ENCODE data around the gene CXCL3. TPM values are rescaled to one million over a fixed set of nuclear protein-coding genes. Genes with fewer than 3 reads are reported as not detected.

CXCL3 gene
- total and polyA plus RNA-seq, 9 of the 15 experiments (the other 6 are each of a cell fraction or from before 2014, with no cell fraction given), result 2.3 to 8.9 (median 6.1) TPM

DNA sequence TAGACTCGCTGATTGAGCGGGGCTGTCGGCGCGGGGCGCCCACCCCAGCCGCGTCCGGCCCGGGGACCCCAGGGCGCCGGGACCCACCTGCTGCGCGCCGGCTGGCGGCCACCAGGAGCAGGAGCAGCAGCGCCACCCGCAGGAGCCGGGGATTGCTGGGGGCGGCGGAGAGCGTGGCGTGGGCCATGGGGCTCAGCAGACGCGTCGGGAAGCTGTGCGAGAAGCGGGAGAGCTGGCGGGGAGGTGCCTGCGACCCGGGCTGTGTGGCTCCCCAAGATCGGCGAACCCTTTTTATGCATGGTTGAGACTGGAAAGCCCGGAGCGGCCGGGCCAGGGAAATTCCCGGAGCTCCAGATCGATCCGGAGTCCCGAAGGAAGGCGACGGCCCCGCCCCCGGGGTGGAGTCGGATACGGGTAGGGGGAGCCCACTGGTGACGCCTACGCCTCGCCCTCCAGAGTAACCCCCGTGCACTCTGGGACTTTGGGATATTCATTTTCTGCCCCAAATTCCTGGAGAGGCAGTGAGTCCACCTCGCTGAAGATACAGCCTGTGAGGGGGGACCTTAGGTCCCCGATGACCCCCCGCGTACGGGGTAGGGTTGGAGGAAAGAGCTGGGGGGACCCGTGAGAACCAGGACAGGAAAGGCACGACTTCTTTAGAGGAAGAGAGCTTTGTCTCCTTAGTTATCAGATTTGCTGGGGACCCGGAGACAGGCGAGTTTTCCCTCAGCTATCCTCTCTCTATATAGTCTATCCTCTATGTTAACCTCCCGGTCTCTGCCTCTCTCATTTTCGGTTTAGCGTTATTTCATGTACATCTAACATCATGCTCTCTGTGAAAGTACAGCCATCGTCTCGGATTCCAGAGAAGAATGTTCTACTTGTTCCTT, at the start of gene CXCL3 (continued):
- TF ChIP-seq, protein P1, sequence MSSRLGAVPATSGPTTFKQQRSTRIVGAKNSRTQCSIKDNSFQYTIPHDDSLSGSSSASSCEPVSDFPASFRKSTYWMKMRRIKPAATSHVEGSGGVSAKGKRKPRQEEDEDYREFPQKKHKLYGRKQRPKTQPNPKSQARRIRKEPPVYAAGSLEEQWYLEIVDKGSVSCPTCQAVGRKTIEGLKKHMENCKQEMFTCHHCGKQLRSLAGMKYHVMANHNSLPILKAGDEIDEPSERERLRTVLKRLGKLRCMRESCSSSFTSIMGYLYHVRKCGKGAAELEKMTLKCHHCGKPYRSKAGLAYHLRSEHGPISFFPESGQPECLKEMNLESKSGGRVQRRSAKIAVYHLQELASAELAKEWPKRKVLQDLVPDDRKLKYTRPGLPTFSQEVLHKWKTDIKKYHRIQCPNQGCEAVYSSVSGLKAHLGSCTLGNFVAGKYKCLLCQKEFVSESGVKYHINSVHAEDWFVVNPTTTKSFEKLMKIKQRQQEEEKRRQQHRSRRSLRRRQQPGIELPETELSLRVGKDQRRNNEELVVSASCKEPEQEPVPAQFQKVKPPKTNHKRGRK (tag; IDR thresholded peaks at IDR 0.05), result no peak
- TF ChIP-seq RBBP5 (IDR thresholded peaks at IDR 0.05; ENCODE audit: borderline replicate concordance, insufficient read depth, low read length, poor library complexity, severe bottlenecking) (peak; percentile 43), SRSF1 (IDR thresholded peaks at IDR 0.05; ENCODE audit: low read depth, low read length) (no peak), ZNF408 (CRISPR knock-in tag; IDR thresholded peaks at IDR 0.05; ENCODE audit: low read depth) (no peak), KLF10 (CRISPR knock-in tag; IDR thresholded peaks at IDR 0.05) (0 out of 2 replicates have a peak, but pooled peaks have one; percentile 43), NFIX (CRISPR knock-in tag; IDR thresholded peaks at IDR 0.05; ENCODE audit: low read depth) (no peak), MCM5 (IDR thresholded peaks at IDR 0.05; ENCODE audit: low read depth) (no peak), TAF7 (tag; IDR thresholded peaks at IDR 0.05) (peak; percentile 56), POLR2AphosphoS2 (IDR thresholded peaks at IDR 0.05; ENCODE audit: low read length) (peak; percentile 66; the same call in 1 of the 2 replicates), EP300 (IDR thresholded peaks at IDR 0.05; ENCODE audit: low read length) (no peak), ZBTB17 (CRISPR knock-in tag; IDR thresholded peaks at IDR 0.05) (no peak), GTF2E2 (tag; IDR thresholded peaks at IDR 0.05) (peak; percentile 80), SIRT6 (IDR thresholded peaks at IDR 0.05; ENCODE audit: low read depth, low read length) (no peak), TCF7 (IDR thresholded peaks at IDR 0.05; ENCODE audit: borderline replicate concordance) (no peak), SETDB1 (IDR thresholded peaks at IDR 0.05; ENCODE audit: low read length) (no peak), FUS (optimal IDR thresholded peaks at IDR 0.05; ENCODE audit: low read depth, low read length) (no peak), MTF1 (CRISPR knock-in tag; IDR thresholded peaks at IDR 0.05; ENCODE audit: borderline replicate concordance) (no peak), SOX6 (IDR thresholded peaks at IDR 0.05) (no peak; the same call in 1 of the 2 replicates), TRIM28 (IDR thresholded peaks at IDR 0.05) (no peak), BHLHE40 (IDR thresholded peaks at IDR 0.05; ENCODE audit: low read length) (no peak), FOXA1 (IDR thresholded peaks at IDR 0.05; ENCODE audit: borderline replicate concordance) (no peak)
- TF ChIP-seq, protein P2, sequence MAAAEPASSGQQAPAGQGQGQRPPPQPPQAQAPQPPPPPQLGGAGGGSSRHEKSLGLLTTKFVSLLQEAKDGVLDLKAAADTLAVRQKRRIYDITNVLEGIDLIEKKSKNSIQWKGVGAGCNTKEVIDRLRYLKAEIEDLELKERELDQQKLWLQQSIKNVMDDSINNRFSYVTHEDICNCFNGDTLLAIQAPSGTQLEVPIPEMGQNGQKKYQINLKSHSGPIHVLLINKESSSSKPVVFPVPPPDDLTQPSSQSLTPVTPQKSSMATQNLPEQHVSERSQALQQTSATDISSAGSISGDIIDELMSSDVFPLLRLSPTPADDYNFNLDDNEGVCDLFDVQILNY (CRISPR knock-in tag; IDR thresholded peaks at IDR 0.05), result no peak
- TF ChIP-seq, protein P3, sequence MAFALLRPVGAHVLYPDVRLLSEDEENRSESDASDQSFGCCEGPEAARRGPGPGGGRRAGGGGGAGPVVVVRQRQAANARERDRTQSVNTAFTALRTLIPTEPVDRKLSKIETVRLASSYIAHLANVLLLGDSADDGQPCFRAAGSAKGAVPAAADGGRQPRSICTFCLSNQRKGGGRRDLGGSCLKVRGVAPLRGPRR (CRISPR knock-in tag; IDR thresholded peaks at IDR 0.05), result no peak
- TF ChIP-seq, protein P4, sequence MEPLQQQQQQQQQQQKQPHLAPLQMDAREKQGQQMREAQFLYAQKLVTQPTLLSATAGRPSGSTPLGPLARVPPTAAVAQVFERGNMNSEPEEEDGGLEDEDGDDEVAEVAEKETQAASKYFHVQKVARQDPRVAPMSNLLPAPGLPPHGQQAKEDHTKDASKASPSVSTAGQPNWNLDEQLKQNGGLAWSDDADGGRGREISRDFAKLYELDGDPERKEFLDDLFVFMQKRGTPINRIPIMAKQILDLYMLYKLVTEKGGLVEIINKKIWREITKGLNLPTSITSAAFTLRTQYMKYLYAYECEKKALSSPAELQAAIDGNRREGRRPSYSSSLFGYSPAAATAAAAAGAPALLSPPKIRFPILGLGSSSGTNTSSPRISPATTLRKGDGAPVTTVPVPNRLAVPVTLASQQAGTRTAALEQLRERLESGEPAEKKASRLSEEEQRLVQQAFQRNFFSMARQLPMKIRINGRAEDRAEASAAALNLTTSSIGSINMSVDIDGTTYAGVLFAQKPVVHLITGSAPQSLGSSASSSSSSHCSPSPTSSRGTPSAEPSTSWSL (CRISPR knock-in tag; IDR thresholded peaks at IDR 0.05; ENCODE audit: borderline replicate concordance), result no peak
- TF ChIP-seq, protein P5, sequence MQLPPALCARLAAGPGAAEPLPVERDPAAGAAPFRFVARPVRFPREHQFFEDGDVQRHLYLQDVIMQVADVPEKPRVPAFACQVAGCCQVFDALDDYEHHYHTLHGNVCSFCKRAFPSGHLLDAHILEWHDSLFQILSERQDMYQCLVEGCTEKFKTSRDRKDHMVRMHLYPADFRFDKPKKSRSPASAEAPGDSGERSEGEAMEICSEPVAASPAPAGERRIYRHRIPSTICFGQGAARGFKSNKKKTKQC (CRISPR knock-in tag; IDR thresholded peaks at IDR 0.05), result no peak; the same call in 1 of the 2 replicates

Data from K562 (cell line).